ENCODE results near the gene PI4KB.
"Not testable (repeated sequence)": the region's sequence is repeated elsewhere in the genome, so short reads cannot be mapped to it uniquely, and the experiment has no call there.

The PI4KB gene

GRCh38 chr1:151356696-151357095 lies 29.5 kb upstream of the PI4KB start:
- TF ChIP-seq, protein P1, sequence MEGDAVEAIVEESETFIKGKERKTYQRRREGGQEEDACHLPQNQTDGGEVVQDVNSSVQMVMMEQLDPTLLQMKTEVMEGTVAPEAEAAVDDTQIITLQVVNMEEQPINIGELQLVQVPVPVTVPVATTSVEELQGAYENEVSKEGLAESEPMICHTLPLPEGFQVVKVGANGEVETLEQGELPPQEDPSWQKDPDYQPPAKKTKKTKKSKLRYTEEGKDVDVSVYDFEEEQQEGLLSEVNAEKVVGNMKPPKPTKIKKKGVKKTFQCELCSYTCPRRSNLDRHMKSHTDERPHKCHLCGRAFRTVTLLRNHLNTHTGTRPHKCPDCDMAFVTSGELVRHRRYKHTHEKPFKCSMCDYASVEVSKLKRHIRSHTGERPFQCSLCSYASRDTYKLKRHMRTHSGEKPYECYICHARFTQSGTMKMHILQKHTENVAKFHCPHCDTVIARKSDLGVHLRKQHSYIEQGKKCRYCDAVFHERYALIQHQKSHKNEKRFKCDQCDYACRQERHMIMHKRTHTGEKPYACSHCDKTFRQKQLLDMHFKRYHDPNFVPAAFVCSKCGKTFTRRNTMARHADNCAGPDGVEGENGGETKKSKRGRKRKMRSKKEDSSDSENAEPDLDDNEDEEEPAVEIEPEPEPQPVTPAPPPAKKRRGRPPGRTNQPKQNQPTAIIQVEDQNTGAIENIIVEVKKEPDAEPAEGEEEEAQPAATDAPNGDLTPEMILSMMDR (IDR thresholded peaks at IDR 0.05): no peak

GRCh38 chr1:151352021-151352718 lies 25.0 kb upstream of the PI4KB start:
- DNase-seq (ENCODE audit: low spot score): no peak
- no peak overlapping the region for H3K4me3 ChIP-seq
- H3K27ac ChIP-seq: no peak overlapping the region
- TF ChIP-seq, protein P1 (IDR thresholded peaks at IDR 0.05): no peak

More at GRCh38 chr1:151356696-151357095, 29.5 kb upstream of the PI4KB start:
- Histone ChIP-seq H3K27ac (no peak overlapping the region), H3K4me3 (no peak overlapping the region)
- no peak for DNase-seq (ENCODE audit: low spot score)

DNA sequence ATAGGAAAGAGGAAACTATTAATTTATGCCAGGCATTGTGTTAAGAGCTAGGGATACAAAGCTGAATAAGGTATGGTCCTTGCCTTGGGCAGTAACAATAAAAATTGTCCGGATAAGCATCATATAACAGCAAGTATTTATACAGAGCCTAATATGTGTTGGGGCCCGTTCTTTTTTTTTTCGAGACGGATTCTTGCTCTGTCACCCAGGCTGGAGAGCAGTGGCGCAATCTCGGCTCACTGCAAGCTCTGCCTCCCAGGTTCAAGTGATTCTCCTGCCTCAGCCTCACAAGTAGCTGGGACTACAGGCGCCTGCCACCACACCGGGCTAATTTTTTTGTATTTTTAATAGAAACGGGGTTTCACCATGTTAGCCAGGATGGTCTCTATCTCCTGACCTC lies 23.1 kb upstream of the PI4KB start:
- not testable (repeated sequence) for H3K27ac ChIP-seq; H3K4me3 ChIP-seq; DNase-seq (ENCODE audit: low spot score)

GRCh38 chr1:151347523-151348246 lies 20.5 kb upstream of the PI4KB start:
- TF ChIP-seq, protein P1 (IDR thresholded peaks at IDR 0.05): no peak
- H3K27ac ChIP-seq: peak overlapping the region; percentile 85 to 95
- no peak for DNase-seq (ENCODE audit: low spot score)
- H3K4me3 ChIP-seq: peak overlapping the region; percentile 70

GRCh38 chr1:151346769-151347522 lies 19.7 kb upstream of the PI4KB start, which contains the start of gene RFX5:
TSS of gene RFX5 (minus strand) at chr1:151347252. CDS start at chr1:151346320, 932 bp downstream.
- peak; percentile 97 for DNase-seq (ENCODE audit: low spot score)

GRCh38 chr1:151346082-151346768 lies 19.0 kb upstream of the PI4KB start:
- TF ChIP-seq, protein P1 (IDR thresholded peaks at IDR 0.05): no peak
- Histone ChIP-seq H3K27ac (peak overlapping the region; percentile 85 to 95), H3K4me3 (peak overlapping the region; percentile 70)
- DNase-seq (ENCODE audit: low spot score): no peak

More at GRCh38 chr1:151346769-151347522, 19.7 kb upstream of the PI4KB start, which contains the start of gene RFX5:
- TF ChIP-seq, protein P1 (IDR thresholded peaks at IDR 0.05): no peak
- Histone ChIP-seq H3K27ac (peak within 1 kb of the TSS; percentile 85 to 95), H3K4me3 (peak within 1 kb of the TSS; percentile 70)

All from coronary artery (tissue), 2 donors.